Measurements from ENCODE around the gene FKRP.
A peak's percentile ranks its signal among the peaks of the same experiment; 100 is the strongest.

Gene FKRP

DNA sequence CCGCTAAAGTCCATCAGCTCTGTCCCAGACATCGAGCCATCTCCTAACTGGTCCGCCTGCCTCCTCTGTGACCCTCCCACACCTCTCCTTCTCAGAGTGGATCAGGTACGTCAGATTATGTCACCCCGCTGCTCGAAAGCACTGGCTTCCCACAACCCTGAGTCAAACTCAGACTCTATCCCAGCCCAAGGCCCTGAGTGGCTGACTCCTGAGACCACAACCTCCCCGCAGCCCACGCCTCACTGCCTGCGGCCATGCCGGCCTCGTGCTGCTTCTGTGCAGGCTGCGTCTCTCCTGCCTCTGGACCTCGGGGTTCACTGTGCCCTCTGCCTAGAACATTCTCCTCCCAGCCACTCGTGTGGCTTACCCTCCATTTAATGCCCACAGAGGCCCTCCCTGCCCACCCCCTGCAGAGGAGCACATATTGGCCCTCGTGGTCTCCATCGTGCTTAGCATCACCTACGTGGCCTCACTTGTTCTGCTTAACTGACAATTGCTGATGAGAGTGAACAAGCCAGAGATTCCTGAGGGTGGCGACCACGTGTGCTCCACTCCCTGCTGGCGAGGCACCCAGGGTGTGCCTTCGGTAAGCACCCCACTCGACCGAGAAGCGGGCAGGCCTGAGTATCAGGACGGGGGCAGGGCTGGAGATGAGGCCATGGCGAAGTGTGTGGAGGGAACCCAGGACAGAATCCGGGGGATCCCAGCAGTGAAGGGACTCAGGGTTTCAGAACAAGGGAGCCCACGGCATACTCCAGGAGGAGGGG lies 13.5 kb upstream of the FKRP start:
- DNase-seq = no peak

DNA sequence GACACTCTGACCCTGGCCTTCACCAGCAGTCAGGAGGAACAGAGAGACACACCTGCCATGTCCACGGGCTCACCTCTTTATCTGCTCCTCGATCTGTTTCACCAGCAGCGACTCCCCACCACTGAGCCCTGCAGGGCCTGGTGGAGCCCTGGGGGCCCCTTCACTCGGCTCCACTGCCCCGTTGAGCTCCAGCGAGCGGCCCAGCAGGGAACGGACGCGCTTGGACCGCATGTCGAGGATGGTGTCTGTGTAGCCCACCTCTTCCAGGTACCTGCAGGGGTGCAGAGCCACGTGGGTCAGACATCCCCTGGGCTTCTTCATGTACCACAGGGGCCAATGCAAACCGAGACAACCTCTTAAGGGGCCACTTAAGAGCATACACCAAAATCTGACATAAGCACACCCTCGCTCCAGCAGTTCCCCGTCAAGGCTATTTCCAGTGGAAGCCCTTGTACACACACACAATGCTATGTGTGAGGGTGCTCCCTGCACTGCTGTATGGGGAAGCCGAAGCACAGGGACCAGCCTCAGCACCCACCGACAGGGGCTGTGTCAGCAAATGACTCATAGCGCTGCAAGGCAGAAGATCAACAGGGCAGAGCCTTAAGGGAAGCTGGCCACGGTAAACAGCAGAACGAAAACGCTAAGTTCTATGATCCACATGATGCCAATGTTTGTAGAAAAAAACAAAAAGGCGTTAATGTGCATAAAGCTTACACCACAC lies 12.7 kb upstream of the FKRP start:
- no peak for DNase-seq

DNA sequence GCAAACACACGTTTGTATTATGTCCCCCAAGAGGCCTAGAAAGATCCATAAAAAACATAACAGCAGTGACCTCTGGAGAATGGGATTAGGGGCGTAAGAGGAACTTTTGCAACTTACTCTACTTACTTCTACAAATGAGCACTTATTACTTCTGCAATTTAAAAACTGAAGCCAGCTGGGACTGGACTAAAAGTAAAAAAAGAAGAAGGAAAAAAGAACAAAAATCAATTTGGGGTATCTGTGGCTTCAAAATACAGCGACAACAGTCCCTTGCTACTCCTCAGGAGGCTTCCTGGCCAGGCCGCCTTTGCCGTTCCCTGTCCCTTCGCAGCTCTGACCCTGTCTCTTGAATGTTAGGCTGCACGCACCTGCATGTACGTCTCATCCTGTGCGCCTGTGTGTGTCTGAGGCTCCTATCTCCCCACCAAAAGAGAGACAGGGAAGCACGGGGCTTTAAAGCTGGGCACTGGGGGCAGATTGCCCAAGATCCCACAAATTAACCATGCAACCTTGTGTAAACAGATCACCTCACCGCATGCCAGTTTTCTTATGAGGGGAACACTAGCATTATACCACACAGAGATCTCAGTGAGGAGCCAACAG lies 12.1 kb upstream of the FKRP start:
- DNase-seq = no peak

DNA sequence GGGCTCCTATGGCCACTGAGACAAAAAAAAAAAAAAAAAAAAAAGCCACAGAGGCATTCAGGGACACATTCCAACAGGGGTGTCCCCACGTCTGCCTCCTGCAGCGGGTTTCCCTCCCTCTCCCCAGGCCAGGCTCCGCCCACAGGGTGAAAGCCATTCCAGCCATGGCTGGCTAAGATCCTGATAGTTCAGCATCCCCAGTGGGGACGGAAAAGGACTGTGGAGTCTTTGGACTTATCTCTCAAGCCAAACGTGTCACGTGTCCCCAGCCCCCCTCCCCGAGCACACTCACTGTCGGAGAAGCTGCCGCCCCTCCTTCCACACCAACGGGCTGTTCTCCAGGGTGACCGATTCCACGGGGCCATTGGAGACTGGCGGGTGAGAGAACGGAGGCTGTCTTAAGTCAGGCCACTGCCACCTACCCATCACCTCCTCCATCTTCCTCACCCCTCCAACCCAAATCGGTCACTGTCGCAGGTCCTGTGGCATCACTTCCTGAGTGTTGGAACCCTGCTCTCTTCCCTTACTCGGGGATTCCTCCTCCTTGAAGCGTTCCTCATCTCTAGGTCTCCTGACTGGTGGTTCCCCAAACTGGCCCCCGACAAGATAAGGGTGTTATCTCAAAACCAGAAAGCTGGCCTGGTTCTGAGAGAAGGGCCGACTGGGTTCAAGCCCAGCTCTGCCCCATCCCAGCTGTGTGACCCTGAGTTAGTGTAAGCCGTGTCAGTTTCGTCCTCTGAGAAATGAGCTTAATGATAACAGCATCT lies 9.1 kb upstream of the FKRP start:
- no peak for DNase-seq

DNA sequence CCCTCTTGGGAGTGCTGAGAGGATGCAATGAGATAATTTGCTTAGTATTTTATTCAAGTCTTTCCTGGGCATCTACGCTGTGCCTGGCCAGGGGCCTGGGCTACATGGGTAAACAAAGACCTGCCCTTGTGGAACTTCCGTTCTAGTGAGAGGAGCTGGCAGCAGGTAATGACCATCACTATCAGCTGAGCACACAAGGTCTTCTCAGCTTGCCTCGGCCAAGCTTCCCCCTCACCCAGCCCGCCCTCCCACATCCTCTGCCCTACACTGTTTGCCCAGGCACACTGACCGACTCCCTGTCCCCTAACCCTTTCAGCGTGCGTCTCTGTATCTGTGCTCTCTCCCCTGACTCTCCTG lies 8.6 kb upstream of the FKRP start:
- DNase-seq = no peak

- no peak for DNase-seq
These were observed 8.1 kb upstream of the FKRP start for GRCh38 chr19:46737761-46738171.

GRCh38 chr19:46739290-46739771 lies 6.5 kb upstream of the FKRP start:
- no peak for DNase-seq

- DNase-seq = no peak
These were observed 4.4 kb upstream of the FKRP start for GRCh38 chr19:46741447-46741846.

GRCh38 chr19:46742926-46743480 lies 2.9 kb upstream of the FKRP start:
- no peak for DNase-seq

- DNase-seq = no peak
These were observed 1.7 kb upstream of the FKRP start for GRCh38 chr19:46744005-46744691.

GRCh38 chr19:46745030-46745429 lies 827 bp upstream of the FKRP start:
- DNase-seq = no peak

DNA sequence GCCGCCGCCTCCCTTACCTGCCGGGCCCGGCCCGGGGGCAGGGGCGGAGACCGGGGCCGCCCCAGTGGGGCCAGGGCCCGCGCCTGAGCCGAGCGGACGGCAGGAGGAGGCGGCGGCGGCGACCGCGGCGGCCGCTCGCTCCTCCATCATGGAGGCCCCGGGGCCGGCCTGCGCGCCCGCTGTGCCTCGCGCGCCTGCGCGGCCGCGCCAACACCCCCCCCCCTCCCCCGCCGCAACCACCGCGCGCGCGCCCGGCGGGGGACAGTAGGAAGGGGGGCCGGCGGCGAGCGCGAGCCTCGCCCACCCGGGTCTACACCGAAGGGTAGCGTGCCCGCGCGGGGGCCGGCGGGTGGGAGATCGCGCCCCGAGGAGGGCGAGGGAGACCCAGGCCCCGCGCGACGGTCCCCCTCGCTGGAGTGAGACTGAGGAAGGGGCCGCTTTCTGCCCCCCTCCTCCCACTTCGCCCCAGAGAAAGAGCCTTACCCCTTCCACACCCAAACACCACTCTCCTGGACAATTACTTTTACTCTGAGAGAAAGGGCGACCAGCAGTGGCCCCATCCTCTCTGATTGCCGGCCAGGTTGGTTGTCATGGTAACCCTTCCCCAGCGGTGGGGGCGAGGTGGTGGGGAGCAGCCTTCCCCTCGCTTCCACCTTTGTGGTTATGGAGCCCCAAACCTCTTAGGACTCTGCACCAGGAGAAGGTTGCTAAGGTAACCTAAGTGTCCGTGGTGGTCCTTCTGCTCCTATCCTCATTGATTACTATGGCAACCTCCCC lies 612 bp downstream of the FKRP start, which contains the start of gene STRN4:
Gene STRN4, minus strand, starts transcription at position 170 of the 777 bp plus-strand sequence. Its CDS starts 20 bp downstream, at position 150.
- peak; percentile 64 for DNase-seq

- peak; percentile 81 for DNase-seq
These were observed 2.7 kb downstream of the FKRP start for GRCh38 chr19:46748325-46749109.

DNA sequence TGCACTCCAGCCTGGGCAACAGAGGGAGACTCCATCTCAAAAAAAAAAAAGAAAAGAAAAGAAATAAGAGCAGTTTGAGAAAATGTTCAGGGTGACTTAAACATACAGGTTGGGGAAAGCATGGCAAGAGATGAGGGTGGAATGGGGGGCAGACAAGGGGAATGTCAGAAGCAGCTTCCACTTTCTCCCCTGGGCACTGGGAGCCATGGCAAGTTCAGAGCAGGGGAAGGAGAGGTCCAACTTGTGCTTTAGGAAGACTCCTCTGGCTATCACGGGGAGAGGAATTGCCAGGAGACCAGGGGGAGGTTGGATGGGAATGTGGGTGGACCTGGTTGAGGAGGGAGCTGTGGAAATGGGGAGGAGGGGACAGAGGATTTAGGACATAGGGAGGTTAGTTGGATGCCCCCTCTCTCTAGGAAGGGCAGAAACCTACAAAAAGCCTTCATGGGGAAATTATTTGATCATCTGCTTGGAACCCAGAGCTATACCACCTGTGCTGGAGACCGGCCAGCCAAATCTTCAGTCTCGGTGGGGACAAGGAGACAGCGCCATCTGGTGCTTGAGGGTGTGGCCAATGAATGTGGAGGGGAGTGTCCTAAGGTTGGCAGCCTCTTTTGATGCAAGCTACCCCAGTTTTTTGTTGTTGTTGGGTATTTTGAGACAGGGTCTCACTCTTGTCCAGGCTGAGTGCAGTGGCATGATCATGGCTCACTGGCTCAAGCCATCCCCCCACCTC lies 7.7 kb downstream of the FKRP start:
- DNase-seq = peak; percentile 70

- no peak for DNase-seq
These were observed 9.4 kb downstream of the FKRP start for GRCh38 chr19:46755077-46755852.

DNA sequence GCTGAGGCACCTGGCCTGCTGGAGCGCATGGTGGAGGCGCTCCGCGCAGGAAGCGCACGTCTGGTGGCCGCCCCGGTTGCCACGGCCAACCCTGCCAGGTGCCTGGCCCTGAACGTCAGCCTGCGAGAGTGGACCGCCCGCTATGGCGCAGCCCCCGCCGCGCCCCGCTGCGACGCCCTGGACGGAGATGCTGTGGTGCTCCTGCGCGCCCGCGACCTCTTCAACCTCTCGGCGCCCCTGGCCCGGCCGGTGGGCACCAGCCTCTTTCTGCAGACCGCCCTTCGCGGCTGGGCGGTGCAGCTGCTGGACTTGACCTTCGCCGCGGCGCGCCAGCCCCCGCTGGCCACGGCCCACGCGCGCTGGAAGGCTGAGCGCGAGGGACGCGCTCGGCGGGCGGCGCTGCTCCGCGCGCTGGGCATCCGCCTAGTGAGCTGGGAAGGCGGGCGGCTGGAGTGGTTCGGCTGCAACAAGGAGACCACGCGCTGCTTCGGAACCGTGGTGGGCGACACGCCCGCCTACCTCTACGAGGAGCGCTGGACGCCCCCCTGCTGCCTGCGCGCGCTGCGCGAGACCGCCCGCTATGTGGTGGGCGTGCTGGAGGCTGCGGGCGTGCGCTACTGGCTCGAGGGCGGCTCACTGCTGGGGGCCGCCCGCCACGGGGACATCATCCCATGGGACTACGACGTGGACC lies 10.1 kb downstream of the FKRP start:
- DNase-seq = no peak

GRCh38 chr19:46756544-46756888 lies 10.7 kb downstream of the FKRP start:
- no peak for DNase-seq

- DNase-seq = no peak
These were observed 13.3 kb downstream of the FKRP start for GRCh38 chr19:46759206-46759605.
